ENCODE data around the gene DAPK2. TPM values are rescaled to one million over a fixed set of nuclear protein-coding genes. Genes with fewer than 3 reads are reported as not detected.

Gene DAPK2
- total RNA-seq, 1 experiment from 2014 or later, result 1.4 TPM

GRCh38 chr15:63906266-63906584 lies 140.1 kb downstream of the DAPK2 start:
- Histone ChIP-seq H3K9me2 (replicated peaks; ENCODE audit: low read length) (no peaks in the 10 kb centered on the region), H3K4me2 (ENCODE audit: low read length) (no peak overlapping the region), H4K20me1 (ENCODE audit: low read length) (no peaks in the 10 kb centered on the region), H3K27ac (ENCODE audit: low read length) (no peak overlapping the region), H3K4me3 (ENCODE audit: low read length) (no peak overlapping the region), H3K79me2 (ENCODE audit: low read length) (no peaks in the 10 kb centered on the region), H3F3A (ENCODE audit: low read length, unreplicated experiment) (no peaks in the 10 kb centered on the region), H2AFZ (ENCODE audit: low read length) (no peak overlapping the region), H3K9me3 (ENCODE audit: low read length) (no peaks in the 10 kb centered on the region), H3K4me1 (ENCODE audit: insufficient read depth, low read length) (peaks cover 12% of the 10 kb centered on the region), H3K36me3 (ENCODE audit: low read depth, low read length) (no peaks in the 10 kb centered on the region), H3K9ac (ENCODE audit: low read length) (no peak overlapping the region), H3K27me3 (ENCODE audit: low read length) (no peaks in the 10 kb centered on the region)
- CTCF ChIA-PET, result no interaction called here
- no TSS peak for BruUV-seq (replicated peaks)
- POLR2A ChIA-PET (ENCODE audit: unreplicated experiment), result no interaction called here
- DNase-seq, result no peak
- TF ChIP-seq EZH2phosphoT487 (IDR thresholded peaks at IDR 0.05; ENCODE audit: borderline replicate concordance, low read length), result no peak
- no peak for TF ChIP-seq EZH2 (IDR thresholded peaks at IDR 0.05; ENCODE audit: low read length, unreplicated experiment)
- TF ChIP-seq CTCF (conservative IDR thresholded peaks at IDR 0.05; ENCODE audit: low read depth, low read length), result no peak
- no peak for ATAC-seq
- intact Hi-C loops (cut with micrococcal nuclease), result no loop called here

- Histone ChIP-seq H3K9me3 (ENCODE audit: low read length) (no peaks in the 10 kb centered on the region), H2AFZ (ENCODE audit: low read length) (no peak overlapping the region), H3K9me2 (replicated peaks; ENCODE audit: low read length) (no peaks in the 10 kb centered on the region), H3K4me3 (ENCODE audit: low read length) (no peak overlapping the region), H3K27me3 (ENCODE audit: low read length) (no peaks in the 10 kb centered on the region), H3K9ac (ENCODE audit: low read length) (no peak overlapping the region), H3F3A (ENCODE audit: low read length, unreplicated experiment) (no peaks in the 10 kb centered on the region), H3K36me3 (ENCODE audit: low read depth, low read length) (no peaks in the 10 kb centered on the region), H4K20me1 (ENCODE audit: low read length) (no peaks in the 10 kb centered on the region), H3K4me1 (ENCODE audit: insufficient read depth, low read length) (peaks cover 12% of the 10 kb centered on the region), H3K4me2 (ENCODE audit: low read length) (no peak overlapping the region), H3K27ac (ENCODE audit: low read length) (no peak overlapping the region), H3K79me2 (ENCODE audit: low read length) (no peaks in the 10 kb centered on the region)
- intact Hi-C loops (cut with micrococcal nuclease), result no loop called here
- POLR2A ChIA-PET (ENCODE audit: unreplicated experiment), result no interaction called here
- TF ChIP-seq EZH2phosphoT487 (IDR thresholded peaks at IDR 0.05; ENCODE audit: borderline replicate concordance, low read length), result no peak
- no peak for TF ChIP-seq EZH2 (IDR thresholded peaks at IDR 0.05; ENCODE audit: low read length, unreplicated experiment)
- no peak for TF ChIP-seq CTCF (conservative IDR thresholded peaks at IDR 0.05; ENCODE audit: low read depth, low read length)
- DNase-seq (no peak), ATAC-seq (no peak)
- CTCF ChIA-PET, result no interaction called here
- BruUV-seq (replicated peaks), result no TSS peak
Observed at GRCh38 chr15:63905558-63906265, 140.6 kb downstream of the DAPK2 start.

GRCh38 chr15:63905131-63905530 lies 141.2 kb downstream of the DAPK2 start:
- no peaks in the 10 kb centered on the region for H3K36me3 ChIP-seq (ENCODE audit: low read depth, low read length)
- H3K79me2 ChIP-seq (ENCODE audit: low read length), result no peaks in the 10 kb centered on the region
- intact Hi-C loops (cut with micrococcal nuclease), result no loop called here
- CTCF ChIA-PET, result no interaction called here
- POLR2A ChIA-PET (ENCODE audit: unreplicated experiment), result no interaction called here
- no peak for DNase-seq
- no peaks in the 10 kb centered on the region for H4K20me1 ChIP-seq (ENCODE audit: low read length)
- H3K4me3 ChIP-seq (ENCODE audit: low read length), result no peak overlapping the region
- no TSS peak for BruUV-seq (replicated peaks)
- no peak overlapping the region for H3K9ac ChIP-seq (ENCODE audit: low read length)
- TF ChIP-seq EZH2phosphoT487 (IDR thresholded peaks at IDR 0.05; ENCODE audit: borderline replicate concordance, low read length), result no peak
- TF ChIP-seq CTCF (conservative IDR thresholded peaks at IDR 0.05; ENCODE audit: low read depth, low read length), result no peak
- TF ChIP-seq EZH2 (IDR thresholded peaks at IDR 0.05; ENCODE audit: low read length, unreplicated experiment), result no peak
- H2AFZ ChIP-seq (ENCODE audit: low read length), result no peak overlapping the region
- peaks cover 12% of the 10 kb centered on the region for H3K4me1 ChIP-seq (ENCODE audit: insufficient read depth, low read length)
- H3K27ac ChIP-seq (ENCODE audit: low read length), result no peak overlapping the region
- H3K9me3 ChIP-seq (ENCODE audit: low read length), result no peaks in the 10 kb centered on the region
- no peaks in the 10 kb centered on the region for H3K27me3 ChIP-seq (ENCODE audit: low read length)
- H3F3A ChIP-seq (ENCODE audit: low read length, unreplicated experiment), result no peaks in the 10 kb centered on the region
- no peak overlapping the region for H3K4me2 ChIP-seq (ENCODE audit: low read length)
- no peaks in the 10 kb centered on the region for H3K9me2 ChIP-seq (replicated peaks; ENCODE audit: low read length)
- ATAC-seq, result no peak
